Right hindlimb (tissue), 1 donor: ENCODE data around the gene PSMC3.

Experiments
- DNase-seq: peaks from one replicate; pipeline ENCODE4 v3.0.0-alpha.2; 2018

Gene PSMC3

GRCh38 chr11:47426062-47426956, at the start of gene PSMC3:
Gene PSMC3 (minus strand): TSS chr11:47426439. CDS start chr11:47426279, 160 bp downstream.
- DNase-seq = peak; percentile 99

- no peak for DNase-seq
Observed at GRCh38 chr11:47470671-47471070, 44.4 kb upstream of the PSMC3 start.

GRCh38 chr11:47469361-47470179, 43.3 kb upstream of the PSMC3 start:
- no peak for DNase-seq

GRCh38 chr11:47468598-47469214, 42.5 kb upstream of the PSMC3 start:
- no peak for DNase-seq

- DNase-seq = no peak
Observed at GRCh38 chr11:47467357-47467756, 41.1 kb upstream of the PSMC3 start.

- DNase-seq = peak; percentile 58
Observed at GRCh38 chr11:47466701-47467250, 40.5 kb upstream of the PSMC3 start.

- DNase-seq = no peak
Observed at GRCh38 chr11:47466201-47466600, 40.0 kb upstream of the PSMC3 start.

- DNase-seq = no peak
Observed at GRCh38 chr11:47464483-47464882, 38.2 kb upstream of the PSMC3 start.

- no peak for DNase-seq
Observed at GRCh38 chr11:47461876-47462275, 35.6 kb upstream of the PSMC3 start.

- DNase-seq = no peak
Observed at GRCh38 chr11:47460571-47461235, 34.5 kb upstream of the PSMC3 start.

- DNase-seq = peak; percentile 81
Observed at GRCh38 chr11:47454258-47454671, 28.0 kb upstream of the PSMC3 start.

- no peak for DNase-seq
Observed at GRCh38 chr11:47453365-47453764, 27.1 kb upstream of the PSMC3 start.

GRCh38 chr11:47451990-47452389, 25.8 kb upstream of the PSMC3 start:
- DNase-seq = no peak

- DNase-seq = no peak
Observed at GRCh38 chr11:47451436-47451835, 25.2 kb upstream of the PSMC3 start.

- DNase-seq = no peak
Observed at GRCh38 chr11:47449541-47449940, 23.3 kb upstream of the PSMC3 start.

- peak; percentile 81 for DNase-seq
Observed at GRCh38 chr11:47448566-47449427, 22.6 kb upstream of the PSMC3 start, which contains the start of gene RAPSN. Gene RAPSN (minus strand): TSS chr11:47449136. CDS start chr11:47448964, 172 bp downstream.

GRCh38 chr11:47447906-47448305, 21.7 kb upstream of the PSMC3 start:
- DNase-seq = no peak

GRCh38 chr11:47446833-47447232, 20.6 kb upstream of the PSMC3 start:
- no peak for DNase-seq

- no peak for DNase-seq
Observed at GRCh38 chr11:47445840-47446239, 19.6 kb upstream of the PSMC3 start.

- no peak for DNase-seq
Observed at GRCh38 chr11:47443817-47444216, 17.6 kb upstream of the PSMC3 start.

- no peak for DNase-seq
Observed at GRCh38 chr11:47443028-47443700, 16.9 kb upstream of the PSMC3 start.
